SKM-1 (cell line): ENCODE measurements around the gene CCDC57.

Experiments
- DNase-seq: peaks from one replicate; lab custom pipeline; 2025; ENCODE audit not compliant: unreplicated experiment; lab: John Stamatoyannopoulos, UW

Gene CCDC57

GRCh38 chr17:82085031-82085861, 127.4 kb downstream of the CCDC57 start:
- DNase-seq, result no peak

GRCh38 chr17:82084373-82085030, 128.1 kb downstream of the CCDC57 start:
- DNase-seq, result no peak

DNA sequence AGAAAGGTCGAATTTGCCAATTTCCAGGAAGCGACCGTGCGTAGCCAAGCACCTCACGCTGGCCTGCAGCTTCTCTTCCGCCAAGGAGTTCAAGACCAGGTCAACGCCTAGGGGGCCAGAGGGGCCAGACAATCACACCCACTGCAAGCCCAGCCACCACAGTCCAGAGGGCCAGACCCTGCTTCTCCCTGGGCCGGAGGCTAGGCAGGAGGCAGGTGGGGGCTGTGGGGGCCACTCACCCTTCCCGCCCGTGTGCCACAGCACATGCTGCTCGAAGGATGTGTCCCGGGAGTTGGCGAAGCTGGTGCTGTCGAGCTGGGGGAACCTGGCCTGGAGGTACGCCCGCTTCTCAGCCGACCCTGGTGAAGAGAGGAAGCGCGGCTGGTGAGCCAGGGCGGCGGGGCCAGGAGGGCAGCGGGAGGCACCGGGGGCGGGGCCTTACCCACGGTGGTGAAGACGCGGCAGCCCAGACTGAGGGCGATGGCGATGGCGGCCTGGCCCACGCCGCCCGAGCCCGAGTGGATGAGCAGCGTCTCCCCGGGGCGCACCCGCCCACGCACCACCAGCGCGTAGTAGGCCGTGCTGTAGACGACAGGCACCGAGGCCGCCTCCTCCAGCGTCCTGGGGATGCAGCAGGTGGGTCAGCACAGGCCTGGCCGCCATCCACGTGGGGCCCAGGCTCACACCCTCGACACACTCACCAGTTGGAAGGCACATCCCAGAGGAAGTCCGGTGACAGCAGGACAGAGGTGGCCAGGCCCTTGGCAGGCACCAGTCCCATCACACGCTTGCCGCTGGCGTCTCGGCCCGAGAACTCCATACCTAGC, 128.9 kb downstream of the CCDC57 start:
- DNase-seq, result no peak

- no peak for DNase-seq
Measured at GRCh38 chr17:82083009-82083408, 129.6 kb downstream of the CCDC57 start.

DNA sequence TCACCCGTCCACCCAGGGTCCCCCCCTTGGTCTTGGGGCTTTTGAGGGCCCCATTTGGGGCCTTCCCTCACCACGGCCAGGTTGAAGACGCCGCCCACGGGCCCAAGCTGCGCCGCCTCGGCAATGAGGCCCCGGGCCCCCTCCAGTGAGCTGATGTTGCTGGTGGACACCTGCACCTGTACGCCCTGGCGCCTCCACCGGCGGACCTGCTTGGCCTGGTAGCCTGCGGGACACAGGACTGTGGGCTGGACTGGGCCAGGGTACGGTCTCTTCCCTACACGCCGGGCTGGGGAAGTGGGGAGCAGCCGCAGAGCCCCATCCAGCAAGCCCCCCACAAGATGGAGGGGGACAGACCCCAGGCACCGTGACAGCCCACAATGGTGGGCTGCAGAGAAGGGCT, 130.2 kb downstream of the CCDC57 start:
- no peak for DNase-seq

- no peak for DNase-seq
Measured at GRCh38 chr17:82081966-82082365, 130.7 kb downstream of the CCDC57 start.

DNA sequence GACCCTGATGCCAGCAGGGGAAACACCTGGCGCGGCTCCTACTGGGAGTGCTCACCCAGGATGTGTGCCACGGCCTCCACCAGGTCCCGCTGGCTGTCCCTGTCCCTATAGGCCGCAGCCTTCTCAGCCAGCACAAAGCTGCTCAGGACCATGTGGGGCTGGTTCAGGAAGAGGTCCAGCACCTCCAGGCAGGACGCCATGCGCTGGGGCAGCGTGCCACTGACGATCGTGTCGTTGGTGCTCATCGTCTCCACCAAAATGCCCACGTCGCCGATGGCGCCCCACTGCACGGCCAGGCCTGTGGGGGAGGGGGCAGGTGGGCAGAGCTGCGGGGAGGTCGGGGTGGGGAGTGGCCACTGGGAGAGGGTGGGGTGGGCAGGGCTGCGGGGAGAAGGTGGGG, 131.1 kb downstream of the CCDC57 start:
- no peak for DNase-seq

DNA sequence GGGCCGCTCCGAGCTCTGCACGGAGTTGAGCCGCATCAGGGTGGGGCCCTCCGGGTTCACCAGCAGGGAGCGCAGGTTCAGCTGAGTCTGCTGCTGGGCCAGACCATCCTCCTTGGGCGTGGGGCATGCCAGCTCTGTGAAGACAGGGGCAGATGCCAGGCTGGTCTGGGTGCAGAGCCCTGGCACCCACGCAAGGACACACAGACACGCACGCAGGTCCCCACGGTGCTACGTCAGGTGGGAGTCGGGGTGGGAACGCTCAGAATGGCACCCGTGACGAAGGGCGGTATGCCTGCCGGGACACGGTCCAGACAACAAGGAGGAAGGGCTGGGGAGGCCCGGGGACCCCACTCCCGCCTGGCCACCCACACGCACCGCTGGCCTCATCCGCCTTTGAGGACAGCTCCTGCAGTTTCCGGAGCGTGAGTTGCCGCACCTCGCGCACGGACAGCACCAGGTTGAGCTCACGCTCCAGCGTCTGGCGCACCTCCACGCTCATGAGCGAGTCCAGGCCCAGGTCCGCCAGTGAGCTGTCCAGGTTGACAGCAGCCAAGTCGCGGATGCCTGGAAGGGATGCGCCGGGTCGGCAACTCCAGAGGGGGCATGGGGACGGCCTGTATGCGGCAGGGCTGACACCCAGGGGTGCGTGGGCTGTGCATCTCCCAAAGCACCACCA, 131.7 kb downstream of the CCDC57 start:
- no peak for DNase-seq

DNA sequence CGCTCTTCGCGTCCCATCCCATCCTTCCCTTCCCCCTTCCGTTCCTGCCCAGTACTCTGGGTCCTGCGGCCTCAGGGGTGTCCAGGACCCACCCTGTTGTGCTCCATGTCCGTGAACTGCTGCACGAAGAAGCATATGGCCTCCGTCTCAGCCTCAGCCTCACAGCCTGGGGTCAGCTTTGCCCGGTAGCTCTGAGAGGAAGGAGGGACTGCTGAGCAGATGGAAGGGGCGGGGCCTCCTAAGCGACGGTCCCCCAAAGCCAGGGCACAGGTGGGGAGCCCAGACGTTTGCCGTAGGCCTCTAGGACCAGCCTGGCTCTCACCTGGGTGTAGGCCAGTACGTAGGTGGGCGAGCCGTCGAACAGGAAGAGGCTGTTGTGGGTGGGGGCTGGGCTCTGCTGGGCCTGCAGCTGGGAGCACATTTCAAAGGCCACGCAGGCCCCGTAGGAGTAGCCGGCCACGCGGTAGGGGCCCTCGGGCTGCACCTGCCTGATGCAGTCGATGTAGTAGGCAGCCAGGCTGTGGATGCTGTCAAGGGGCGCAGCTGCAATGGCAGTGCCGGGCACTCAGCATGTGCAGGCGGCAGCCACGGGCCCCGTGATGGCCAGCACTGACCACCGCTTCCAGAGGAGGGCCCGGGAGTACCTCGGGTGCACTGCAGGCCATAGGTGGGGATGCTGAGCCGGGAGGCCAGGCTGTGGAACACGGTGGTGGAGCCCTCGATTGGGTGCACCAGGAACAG, 132.4 kb downstream of the CCDC57 start:
- no peak for DNase-seq

DNA sequence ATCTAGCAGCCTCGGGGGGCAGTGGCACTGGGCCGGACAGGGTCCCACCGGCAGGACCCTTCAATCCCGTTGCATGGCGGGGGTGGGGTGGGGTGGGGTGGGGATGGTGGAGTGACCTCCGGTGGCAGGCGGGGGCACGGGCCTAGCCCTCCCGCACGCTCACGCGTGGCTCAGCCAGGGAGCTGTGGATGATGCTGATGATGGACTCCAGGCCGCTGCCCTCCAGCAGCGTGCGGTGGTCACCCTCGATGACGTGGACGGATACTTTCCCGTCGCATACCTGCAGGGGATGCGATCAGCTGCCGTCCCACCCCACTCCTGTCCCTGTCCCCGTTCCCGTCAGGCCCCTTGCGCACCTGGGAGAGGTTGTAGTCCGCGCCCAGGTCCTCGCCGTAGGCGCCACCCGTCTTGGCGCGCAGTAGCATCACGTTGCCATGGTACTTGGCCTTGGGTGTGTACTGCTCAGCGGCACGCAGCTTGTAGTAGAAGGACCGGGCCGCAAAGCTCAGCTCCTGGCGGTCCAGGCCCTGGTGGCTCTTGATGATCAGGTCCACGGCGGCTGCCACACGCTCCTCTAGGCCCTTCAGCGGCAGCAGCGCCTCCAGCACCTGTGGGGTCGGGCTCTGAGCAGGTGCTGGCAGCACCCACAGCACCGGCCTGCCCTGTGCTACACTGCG, 133.5 kb downstream of the CCDC57 start:
- DNase-seq, result no peak

DNA sequence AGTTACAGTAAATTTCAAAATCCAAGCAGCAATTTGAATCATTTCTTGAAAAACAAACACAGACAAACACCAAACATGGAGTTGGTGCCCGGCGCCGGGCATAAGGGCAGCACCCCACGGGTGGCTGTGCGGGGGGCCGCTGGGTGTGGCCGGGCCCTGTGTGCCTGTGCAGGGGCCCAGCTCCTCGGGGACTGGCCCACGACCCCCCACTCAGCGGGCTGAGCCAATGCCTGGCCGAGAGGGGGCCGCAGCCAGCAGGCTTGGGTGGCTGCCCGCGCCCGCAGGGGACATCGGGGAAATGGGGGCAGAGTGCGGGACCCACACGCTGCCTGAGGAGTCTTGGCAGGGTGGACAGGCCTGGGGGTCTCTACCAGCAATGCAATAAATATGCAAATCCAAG, 134.2 kb downstream of the CCDC57 start:
- no peak for DNase-seq

- no peak for DNase-seq
Measured at GRCh38 chr17:82077617-82078358, 134.9 kb downstream of the CCDC57 start.

- no peak for DNase-seq
Measured at GRCh38 chr17:82076785-82077591, 135.7 kb downstream of the CCDC57 start.

DNA sequence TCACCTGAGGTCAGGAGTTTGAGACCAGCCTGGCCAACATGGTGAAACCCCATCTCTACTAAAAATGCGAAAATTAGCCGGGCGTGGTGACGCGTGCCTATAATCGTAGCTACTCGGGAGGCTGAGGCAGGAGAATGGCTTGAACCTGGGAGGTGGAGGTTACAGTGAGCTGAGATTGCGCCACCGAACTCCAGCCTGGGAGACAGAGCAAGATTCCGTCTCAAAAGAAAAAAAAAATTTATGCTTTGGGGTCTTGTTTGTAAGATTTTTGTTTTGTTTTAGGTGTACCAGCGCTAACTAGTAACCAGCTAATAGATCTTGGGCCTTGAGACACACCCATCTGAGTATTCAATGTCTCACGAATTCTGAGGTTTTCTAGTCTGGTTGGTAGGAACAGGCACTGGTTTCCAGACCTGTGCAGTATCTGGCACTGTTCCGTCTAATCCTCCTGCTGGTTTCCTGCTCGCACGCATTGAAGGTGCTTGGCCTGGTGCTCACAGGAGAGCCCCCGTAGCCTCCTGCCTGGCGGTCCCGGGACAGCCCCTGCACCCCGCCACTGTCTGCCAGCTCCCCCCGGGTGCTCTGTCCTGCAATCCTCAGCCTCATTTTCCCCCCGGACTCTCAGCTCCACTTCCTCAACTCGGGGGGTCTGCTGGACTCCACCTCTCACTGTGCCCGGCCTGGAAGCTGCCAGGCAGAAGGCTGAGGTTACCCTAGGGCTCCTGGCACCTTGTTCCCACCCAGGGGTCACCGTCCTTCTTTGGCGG, 136.4 kb downstream of the CCDC57 start:
- no peak for DNase-seq

GRCh38 chr17:82073446-82073845, 139.2 kb downstream of the CCDC57 start:
- no peak for DNase-seq

DNA sequence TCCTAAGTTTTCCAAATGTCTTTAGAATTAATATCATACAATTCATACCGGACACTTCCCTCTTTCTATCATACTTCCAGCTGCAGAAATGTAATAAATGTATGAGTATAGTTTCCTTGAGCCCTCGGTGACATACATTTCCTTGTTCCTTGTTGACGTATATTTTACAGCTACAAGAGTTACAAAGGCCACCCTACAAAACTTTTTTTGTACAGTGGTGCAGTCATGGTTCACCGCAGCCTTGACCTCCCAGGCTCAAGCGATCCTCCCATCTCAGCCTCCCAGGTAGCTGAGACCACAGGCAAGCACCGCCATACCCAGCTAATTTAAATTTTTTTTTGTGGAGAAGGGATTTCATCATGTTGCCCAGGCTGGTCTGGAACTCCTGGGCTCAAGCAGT, 139.8 kb downstream of the CCDC57 start:
- DNase-seq, result no peak

DNA sequence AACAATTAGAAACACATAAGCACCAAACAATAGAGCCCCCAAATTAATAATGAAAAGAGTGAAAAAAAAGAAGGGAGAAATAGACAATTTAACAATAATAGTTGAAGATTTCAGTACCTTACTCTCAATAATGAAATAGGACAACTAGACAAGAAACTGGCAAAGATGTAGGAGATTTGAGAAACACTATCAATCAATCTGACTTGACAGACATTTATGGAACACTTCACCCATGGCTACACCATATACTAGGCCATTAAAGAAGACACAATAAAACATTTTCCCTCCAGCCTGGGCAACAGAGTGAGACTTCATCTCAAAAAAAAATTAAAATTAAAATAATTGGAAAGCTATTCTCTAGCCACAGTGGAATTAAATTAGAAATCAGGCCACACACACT, 142.0 kb downstream of the CCDC57 start:
- DNase-seq, result no peak
